Stimulated activated CD4-positive, alpha-beta T cell treated with anti-CD3 and anti-CD28 coated beads, TNF-alpha, amount 100 ng/mL, for 4 hours (primary cell): ENCODE results near the gene ACLY.
"Not testable (repeated sequence)": the region's sequence is repeated elsewhere in the genome, so short reads cannot be mapped to it uniquely, and the experiment has no call there.

Experiments used
- DNase-seq, 3 experiments: peaks; one replicate each; pipeline ENCODE4 v3.0.0-alpha.2; 2020; ENCODE audit warnings: low read depth in 3 of 3

The ACLY gene

DNA sequence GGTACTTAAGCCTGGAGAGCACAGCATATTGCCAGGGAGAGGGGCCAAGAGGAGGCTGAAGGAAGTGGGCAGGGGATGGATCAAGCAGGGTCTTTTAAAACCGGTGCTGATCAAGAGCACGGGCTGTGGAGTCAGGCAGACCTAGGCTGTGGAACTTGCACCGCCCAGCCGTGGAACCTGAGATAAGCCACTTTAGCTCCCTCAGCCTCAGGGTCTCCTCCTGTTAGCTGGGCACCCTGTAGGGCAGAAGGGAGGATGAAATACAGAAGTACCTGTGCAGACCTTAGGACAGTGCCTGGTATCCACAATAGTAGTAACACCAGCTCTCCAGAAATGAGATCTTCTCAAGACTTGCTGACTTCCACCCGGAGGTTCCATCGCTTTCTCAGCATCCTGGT is 20.9 kb upstream of the ACLY start:
- no peak for DNase-seq

DNA sequence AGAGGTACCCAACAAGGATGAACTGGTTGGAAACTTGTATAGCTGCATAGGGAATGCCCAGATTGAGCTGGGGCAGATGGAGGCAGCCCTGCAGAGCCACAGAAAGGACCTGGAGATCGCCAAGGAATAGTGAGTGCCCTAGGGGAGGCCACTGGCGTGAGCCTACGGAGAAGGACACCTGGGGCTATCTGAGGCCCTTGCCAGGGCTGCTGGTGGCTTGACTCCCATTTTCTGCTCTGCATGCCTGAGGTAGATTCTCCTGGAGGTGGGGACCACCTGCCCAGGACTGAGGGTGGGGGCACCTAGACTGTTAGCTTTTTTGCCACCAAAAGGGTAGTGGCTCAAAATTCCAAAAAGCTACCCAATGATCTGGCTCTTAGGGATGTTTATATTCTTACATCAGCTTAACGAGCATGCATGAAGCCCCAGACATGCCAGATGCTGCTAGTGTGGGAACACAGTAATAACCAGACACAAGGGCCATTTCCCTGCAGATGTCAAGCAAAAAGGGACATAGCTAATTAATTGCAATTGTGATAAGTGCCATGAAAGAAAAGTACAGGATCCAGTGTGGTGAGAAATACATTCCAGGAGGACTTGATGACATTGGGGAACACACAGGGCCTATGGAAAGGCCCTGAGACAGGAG is 20.4 kb upstream of the ACLY start:
- DNase-seq = no peak

DNA sequence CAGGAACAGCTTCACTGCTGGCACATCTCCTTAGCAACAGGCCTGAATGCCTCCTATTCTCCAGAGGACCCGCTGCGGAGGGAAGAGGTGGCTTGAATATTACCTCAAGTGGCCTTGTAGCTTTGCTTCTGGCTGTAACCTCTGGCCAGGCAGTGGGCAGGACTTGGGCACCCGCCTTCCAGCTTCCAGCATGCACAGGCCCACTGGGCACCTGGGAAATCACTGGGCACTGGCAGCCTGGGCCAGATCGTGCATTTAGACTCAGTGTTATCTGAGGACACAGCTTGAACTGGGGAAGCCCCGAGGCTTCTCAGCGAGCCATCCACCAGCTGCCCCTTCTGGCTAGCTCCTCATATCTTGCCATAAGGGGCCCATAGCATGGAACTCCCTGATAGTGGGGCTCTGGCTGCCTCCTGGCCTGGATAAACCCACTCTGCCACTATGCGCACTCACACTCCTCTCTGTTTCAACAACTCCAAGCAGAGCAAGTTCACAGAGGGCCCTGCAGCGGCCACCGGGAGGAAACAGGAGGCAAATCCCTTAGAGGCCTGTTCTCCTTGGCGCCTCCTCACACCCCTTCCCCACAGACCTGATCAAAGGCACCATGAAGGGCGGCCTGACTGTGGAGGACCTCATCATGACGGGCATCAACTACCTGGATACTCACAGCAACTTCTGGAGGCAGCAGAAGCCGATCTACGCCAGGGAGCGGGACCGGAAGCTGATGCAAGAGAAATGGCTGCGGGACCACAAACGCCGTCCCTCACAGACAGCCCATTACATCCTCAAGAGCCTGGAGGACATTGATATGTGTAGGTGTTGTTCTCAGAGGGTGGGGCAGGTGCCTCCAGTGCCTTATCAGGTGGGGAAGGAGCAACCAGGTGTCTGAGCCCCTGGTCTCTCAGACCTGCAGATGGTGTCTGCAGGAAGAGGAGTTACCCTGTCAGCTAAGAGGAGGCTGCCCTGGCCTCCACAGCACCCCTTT is 19.5 kb upstream of the ACLY start:
- DNase-seq = no peak

DNA sequence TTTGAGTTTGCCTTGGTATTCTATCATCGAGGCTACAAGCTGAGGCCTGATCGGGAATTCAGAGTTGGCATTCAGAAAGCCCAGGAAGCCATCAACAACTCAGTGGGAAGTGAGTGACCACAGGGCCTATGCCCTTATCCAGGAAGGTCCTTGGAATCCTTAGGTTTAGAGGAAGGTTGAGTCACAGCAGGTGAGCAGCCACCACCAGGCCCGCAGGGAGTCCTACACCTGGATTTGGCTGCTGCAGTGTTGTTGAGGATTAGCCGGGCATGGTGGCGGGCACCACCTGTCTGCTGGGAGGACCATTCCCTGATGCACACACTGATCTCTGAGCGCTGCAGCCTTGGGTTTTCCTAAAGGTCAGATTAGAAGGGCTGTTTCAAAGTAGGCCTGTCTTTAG is 16.9 kb upstream of the ACLY start:
- DNase-seq = no peak

DNA sequence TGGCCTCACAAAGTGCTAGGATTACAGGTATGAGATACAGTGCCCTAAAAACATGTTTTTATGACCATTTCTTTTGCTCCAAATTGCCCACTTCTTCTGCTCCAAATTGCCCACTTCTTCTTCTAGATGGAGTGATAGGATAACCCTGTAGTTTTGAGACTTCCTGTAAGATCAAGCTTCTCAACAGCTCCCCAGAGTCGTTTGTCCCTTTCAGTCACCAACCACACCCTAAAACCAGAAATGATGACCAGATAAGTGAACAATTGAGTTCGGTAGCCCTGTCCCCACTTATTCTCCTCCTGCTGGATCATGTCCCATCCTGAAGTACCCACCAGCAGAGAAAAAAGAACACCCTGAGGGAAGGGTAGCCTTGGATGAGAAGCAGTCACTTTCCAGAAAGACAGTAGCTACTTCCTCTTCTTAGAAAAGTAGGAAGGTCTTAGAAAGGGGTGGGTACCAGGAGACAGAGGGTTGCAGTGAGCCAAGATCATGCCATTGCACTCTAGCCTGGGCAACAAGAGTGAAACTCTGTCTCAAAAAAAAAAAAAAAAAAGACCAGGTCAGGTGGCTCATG is 14.2 kb upstream of the ACLY start:
- DNase-seq = no peak

DNA sequence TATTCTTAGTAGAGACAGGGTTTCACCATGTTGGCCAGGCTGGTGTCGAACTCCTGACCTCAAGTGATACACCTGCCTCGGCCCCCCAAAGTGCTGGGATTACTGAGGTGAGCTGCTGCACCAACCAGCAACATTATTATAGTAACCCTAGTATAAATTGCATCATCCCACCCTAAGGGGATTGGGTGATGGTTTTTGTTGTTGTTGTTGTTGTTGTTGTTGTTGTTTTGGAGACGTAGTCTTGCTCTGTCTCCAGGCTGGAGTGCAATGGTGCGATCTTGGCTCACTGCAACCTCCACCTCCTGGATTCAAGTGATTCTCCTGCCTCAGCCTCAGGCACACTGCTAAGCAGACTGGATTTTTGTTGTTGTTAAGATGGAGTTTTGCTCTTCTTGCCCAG is 13.0 kb upstream of the ACLY start:
- not testable (repeated sequence) for DNase-seq

DNA sequence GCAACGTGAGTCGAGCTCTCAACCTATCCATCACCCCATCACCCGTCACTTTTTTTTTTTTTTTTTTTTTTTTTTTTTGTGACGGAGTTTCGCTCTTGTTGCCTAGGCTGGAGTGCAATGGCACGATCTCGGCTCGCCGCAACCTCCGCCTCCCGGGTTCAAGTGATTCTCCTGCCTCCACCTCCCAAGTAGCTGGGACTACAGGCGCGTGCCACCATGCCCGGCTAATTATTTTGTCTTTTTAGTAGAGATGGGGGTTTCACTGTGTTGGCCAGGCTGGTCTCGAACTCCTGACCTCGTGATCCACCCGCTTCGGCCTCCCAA is 12.0 kb upstream of the ACLY start:
- DNase-seq = not testable (repeated sequence)

DNA sequence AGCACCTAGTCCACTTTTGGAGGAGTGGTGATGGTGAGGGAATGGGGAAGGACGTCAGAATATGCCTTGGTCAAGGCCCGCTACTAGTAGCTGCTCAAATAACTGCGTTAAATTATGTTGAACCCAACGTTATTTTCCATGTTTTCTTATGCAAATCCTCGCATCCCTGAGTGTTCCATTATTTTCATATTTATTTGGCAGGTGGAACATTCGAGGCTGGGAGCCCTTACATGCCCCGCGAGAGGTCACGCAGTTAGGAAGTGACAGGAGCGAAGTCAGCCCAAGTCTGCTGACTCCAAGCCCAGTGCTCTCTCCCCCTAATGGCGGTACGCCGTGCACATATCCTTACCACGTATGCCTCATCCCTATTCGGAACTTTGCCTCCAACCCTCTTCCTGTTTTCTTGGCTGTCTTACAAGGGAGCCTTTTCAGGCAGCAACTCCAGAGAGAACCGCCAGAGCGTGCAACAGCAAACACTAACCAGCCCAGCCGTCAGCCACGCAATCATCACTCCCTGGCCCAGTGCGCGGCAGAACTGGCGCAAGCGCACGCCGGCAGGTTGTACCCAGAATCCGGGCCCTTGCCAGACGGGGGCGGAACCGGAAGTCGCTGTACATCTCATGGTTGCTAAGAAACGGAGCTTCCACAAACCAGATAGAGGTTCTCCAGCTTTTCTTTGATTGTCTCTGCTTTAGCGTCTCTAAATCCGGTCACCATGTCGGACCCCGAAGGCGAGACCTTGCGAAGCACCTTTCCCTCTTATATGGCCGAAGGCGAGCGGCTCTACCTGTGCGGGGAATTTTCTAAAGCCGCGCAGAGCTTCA is 11.5 kb upstream of the ACLY start, which contains the start of gene ODAD4:
TSS of gene ODAD4 (plus strand) at position 609 of the 824 bp plus-strand sequence. CDS start at position 716, 107 bp downstream.
- DNase-seq = peak; percentile 89 to 91 (median 91)

DNA sequence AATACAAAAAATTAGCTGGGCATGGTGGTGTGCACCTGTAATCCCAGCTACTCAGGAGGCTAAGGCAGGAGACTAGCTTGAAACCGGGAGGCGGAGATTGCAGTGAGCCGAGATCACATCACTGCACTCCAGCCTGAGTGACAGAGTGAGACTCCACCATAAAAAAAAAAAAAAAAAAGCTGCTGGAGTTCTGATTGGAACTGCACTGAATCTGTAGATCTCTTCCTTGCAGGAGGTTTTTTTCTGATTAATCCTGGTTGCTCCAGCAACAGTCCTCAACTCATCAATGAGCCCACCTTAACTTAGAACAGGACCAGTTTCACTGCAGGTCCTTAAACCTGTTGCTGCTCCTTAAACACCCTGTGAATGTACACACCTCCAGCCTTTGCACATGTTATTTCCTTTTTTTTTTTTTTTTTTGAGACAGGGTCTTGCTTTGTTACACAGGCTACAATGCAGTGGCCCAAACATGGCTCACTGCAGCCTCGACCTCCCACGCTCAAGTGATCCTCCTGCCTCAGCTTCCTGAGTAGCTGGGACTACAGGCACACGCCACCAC is 10.0 kb upstream of the ACLY start:
- DNase-seq = no peak

DNA sequence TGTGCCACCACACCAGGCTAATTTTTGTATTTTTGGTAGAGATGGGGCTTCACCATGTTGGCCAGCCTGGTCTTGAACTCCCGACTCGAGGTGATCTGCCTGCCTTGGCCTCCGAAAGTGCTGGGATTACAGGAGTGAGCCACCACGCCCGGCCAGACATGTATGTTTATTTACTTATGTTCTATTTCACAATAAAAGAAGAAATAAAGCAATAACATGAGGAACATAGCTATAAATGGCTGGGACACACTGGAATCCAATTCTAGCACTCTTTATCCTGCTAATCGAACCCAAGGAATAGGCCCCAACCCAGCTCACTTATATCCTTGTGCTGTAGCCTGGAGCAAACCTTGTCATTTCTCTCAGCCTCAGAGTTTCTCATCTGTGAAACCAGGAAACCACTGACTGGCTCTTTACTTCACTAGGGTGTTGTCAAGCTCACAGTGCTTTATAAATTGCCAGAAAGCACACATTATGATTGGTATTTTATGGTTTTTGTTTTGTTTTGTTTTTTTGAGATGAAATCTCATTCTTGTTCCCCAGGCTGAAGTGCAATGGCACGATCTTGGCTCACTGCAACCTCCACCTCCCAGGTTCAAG is 7.3 kb upstream of the ACLY start:
- no peak for DNase-seq

DNA sequence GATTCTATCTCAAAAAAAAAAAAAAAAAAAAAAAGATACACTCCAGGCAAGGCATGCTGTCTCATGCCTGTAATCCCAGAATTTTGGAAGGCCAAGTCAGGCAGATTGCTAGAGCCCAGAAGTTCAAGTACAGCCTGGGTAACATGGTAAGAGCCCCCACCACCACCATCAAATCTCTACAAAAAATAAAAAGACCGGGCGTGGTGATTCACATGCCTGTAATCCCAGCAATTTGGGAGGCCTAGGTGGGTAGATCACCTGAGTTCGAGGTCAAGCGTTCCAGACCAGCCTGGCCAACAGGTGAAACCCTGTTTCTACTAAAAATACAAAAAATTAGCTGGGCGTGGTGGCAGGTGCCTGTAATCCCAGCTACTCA is 1.8 kb upstream of the ACLY start:
- DNase-seq = no peak

DNA sequence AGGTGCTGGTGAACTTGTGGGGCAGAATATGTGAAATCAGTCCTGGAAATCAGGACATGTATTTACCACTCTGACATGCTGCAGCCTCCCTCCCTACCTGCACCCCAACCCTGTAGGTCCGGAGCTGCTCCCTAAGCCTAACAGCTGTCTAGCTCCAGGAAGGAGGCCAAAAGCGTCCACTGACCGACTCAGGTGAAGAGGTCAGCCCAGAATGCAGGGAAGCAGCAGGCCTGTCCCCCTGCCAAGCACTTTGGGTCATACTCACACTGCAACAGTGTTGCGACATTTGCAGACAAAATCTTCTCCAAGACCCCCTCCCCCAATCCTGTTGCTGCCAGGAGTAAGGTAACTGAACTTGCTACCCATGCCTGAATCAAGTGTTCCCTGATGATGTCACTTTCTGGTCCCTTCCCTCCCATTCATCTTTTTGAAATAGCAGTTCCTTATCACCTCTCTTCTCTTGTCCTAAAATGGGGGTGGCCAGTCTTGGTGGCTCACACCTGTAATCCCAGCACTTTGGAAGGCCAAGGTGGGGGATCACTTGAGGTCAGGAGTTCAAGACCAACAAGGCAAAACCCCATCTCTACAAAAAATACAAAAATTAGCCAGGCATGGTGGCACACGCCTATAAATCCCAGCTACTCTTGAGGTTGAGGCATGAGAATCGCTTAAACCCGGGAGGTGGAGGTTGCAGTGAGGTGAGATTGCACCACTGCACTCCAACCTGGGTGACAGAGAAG is 1.3 kb upstream of the ACLY start:
- DNase-seq = no peak

DNA sequence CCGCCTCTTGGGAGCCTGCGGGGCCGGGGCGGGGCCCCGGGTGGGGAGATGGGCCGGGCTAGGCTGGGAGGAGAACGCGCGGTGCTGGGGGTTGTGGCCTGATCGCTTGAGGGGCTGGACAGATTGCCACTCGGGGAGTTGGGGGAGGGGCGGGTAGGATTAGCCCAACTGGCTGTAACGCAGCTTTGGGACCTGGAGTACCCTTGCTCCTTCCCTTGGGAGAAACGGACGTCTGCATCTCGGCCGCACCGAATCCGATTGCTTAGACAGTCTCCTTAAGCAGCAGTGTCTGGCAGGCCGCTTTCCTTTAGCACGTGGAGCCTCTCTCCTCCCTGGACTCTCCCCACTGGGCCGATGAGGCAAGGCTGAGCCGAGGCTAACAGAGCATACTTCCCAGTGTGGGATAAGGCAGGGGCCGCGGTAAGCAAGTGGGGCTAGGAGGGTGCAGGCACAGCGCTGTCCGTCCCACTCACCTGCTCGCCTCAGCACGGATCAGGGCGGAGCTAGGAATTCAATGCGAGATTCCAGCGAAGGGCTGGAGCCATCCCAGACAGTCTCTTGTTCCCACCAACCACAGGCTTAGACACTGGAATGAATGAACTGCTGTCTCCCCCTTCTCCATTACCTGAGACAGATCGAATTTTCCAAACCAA is 540 bp upstream of the ACLY start:
- DNase-seq = no peak

DNA sequence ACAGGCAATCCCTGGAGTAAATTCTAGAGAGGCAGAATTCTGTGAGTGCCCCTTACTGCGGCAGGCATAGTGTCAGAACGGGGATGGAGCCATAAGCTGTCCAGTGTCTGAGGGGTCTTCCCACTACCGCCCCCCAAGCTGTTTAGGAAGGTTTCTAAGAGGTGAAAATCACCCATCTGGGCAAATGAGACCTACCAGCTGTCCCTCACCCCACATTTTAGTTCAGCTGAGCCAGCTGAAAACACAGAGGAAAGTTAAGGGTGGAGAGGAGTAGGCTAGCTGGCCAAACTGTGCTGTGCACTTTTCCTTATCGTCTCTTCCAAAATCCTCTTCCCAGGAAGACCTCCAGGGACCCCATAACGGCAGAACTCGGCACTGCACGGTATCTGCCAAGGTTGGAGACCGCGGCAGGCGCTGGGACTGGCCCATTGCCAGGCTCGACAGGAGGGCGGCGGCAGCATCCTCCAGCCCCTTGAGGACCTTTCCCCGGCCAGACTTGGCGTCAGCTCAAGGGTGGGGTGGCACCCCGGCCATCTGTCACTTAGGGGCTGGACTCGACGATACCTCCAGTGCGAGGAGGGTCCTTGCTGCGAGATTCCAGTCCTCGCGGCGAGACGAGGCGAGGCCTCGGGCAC is 955 bp downstream of the ACLY start:
- peak in 2 of 3 experiments; percentile 11 to 26 for DNase-seq

DNA sequence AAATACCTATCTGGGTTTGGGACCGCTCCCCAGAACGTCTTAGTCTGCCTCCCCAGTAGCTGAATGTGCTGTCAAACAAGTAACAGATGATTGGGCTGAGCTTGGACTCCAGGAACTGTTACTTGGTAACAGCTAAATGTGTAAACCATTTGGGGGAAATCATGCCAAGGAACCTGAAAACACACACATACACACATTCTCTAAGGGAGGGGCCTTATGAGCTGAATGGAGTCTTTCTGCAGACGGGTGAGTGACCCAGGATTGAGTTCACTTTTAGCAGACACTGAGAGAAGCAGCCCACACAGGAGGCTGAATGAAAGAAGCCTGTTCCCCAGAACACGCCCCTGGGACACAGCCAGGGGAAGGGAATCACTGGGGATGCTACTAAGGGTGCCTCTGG is 1.6 kb downstream of the ACLY start:
- no peak for DNase-seq

DNA sequence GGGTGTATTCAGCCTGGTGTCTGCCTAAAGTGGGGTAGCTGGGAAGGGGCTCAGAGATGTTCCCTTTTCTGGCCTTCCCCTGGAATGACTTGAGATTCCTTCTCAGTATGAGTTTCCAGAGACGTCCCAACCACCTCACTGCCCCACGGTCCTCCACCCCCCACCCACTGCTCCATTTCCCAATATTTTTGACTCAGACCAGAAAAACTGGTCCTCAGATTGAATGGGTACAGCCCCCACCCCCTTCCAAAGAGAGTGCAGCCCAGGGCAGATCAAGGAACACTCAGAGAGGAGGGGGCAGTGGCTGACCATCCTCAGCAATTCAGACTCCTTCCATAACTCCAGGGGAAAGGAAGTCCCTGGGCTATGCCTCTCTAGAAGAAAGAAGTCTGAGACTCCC is 3.2 kb downstream of the ACLY start:
- DNase-seq = no peak

DNA sequence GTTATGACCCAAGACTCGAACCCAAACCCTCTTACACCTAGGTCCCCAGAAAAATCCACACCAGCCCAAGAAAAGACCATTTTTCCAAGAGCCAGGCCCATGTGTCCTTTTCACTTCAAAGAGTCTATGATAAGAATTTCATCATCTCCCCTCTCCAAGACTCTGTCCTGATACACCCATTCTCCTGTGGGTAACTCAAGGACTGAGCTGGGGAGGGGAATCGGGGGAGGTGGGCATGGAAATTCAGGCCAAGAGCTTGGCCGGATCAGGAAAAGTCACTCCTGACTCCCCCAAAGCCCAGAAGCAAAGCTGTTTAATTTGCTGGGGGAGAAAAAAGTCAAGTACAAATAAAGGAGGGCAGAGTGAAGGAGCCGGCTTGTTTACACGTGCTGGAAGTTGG is 3.7 kb downstream of the ACLY start:
- no peak for DNase-seq

DNA sequence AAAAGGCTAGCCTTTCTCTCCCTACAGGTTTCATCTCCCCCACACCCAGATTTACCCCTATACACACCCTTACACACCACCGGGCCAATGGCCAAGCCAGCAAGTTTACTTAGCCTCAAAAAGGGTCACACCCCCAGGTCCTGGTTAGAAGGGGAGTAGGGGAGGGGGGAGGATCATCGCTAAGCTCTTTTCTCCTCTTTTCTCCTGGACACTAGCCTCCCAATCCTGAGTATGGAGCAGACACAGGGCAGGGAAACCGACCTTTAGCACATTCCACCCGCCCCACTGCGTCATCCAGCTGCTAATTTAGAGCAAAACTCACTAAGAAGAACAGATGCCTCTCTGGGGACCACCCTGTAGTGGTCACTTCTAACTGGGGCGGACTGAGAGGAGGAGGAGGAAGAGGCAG is 4.4 kb downstream of the ACLY start:
- no peak for DNase-seq

DNA sequence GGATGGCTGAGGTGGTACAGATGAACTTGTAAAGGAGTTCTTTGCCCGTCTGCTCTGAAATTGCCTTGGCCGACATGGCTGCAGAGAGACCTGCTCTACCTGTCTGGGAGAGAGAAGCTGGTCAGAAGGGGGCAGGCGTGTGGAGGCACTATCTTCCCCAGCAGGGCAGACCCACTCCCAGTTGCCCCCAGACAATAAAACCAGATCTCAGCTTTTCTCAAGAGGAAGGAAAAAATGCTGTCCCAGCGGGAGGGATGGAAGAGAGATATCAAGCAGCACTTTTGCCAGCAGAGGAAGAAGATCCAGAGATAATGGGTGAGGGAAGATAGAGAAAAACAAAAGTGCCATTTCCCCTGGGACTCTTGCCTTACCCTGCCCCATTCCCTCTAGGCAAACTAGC is 5.0 kb downstream of the ACLY start:
- no peak for DNase-seq

DNA sequence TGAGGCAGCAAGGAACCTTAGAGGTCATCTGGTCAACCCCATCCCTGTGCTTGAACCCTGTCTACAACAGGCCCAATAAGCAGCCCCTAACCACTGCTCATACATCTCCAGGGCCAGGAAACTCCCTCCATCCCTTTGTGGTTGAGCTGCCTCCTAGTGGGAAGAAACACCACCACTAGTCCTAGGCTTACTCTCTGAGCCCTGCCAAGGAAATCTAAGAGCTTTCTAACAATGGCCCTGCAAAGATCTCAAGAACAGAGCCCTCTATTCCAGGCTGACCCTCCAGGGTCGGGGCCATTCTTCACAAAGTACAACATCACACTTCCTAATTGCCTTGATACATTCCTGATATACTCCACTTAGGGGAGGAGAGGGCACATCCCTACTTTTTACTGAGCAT is 5.8 kb downstream of the ACLY start:
- no peak for DNase-seq
